GM21529 (cell line): Measurements from ENCODE around the gene BTRC.
"Not testable (repeated sequence)": the region's sequence is repeated elsewhere in the genome, so short reads cannot be mapped to it uniquely, and the experiment has no call there.

Source experiments
- ATAC-seq: cut with Tn5 transposase; IDR thresholded peaks from one replicate; pipeline ENCODE4 v1.9.1; 2021; ENCODE audit not compliant: unreplicated experiment

BTRC gene

DNA sequence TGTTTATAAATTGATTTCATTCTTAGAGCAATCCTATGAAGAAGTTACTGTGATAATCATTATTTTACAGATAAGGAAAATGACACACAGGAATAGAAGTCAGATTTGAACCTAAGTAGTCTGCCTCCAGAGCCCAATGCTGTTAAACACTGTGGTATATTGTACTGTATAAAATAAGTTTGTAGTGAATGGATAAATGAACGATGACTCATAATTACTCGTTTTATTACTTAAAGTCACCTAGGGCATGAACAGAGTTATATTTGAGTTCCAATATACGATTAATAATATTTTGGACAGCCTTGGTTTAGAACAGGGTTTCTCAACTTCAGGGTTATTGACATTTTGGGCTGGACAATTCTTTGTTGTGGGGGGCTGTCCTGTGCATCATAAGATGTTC, 7.8 kb upstream of the BTRC start:
- ATAC-seq: no peak

- ATAC-seq: no peak
Observed at GRCh38 chr10:101351017-101351416, 2.9 kb upstream of the BTRC start.

DNA sequence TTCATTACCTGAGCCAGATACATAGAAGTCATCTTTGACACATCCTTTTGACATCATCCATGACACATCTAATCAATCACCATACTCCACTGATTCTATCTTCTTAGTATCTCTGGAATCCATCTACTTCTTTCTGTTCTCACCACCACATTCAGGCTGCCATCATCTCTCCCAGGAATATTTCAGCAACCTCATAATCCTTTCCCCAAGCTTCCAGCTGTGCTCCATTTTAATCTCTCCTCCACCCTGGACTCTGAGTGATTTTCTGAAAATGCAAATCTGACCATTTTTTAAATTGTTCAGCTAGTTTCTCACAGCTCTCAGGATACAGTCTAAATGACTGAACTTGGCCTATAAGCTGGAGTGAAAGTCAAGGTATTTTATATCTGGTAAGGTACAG, 2.5 kb upstream of the BTRC start:
- ATAC-seq: no peak

- not testable (repeated sequence) for ATAC-seq
Observed at GRCh38 chr10:101352857-101353256, 1.1 kb upstream of the BTRC start.

DNA sequence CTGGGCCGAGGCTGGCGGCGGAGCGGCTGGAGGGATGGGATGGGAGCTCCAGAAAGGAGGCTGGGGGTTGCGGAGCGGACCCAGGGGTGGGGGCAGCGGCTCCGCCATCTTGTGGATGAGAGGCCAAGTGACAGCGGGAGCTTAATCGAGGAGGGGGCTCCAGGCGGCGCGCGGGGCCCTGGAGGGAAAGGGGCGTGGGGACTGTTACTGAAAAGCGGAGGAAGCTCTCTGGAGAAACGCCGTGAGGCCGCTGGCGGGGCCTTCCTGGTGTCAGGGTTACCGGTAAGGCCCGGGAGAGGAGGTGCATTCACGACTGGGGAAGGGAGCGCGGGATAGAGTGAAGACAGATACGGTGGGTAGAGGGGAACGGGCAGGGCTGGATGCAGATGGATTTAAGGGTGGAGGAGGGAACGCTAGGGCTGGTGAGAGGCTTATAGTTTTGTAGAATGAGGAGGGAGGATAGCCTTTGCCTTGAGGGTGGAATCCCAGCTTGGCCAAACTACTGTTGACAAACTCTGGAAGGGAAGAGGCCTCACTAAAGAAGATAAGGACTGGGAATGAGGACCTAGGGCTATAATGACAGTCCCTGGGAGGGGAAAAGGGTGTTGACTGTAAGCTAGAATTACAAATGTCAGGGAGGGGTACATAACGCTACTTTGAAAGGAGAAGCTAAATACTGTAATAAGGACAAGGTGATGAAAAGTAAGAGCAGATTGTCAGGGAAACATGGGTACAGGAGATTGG, 535 bp downstream of the BTRC start:
- ATAC-seq: peak; percentile 18

- no peak for ATAC-seq
Observed at GRCh38 chr10:101355072-101355706, 1.2 kb downstream of the BTRC start.

DNA sequence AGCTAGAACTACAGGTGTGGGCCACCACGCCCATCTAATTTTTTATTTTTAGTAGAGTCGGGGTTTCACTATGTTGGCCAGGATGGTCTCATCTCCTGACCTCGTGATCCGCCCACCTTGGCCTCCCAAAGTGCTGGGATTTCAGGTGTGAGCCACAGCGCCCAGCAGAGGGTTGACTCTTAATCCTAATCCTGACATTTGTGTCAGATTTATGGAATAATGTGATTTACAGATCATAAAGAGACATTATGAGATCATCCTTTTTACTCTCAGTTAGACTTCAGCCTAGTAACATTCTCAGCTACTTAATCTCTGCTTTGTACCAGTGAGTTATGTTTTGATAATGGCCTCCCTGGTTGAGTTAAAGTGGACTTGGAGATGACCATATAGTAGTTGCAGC, 2.2 kb downstream of the BTRC start:
- ATAC-seq: no peak

DNA sequence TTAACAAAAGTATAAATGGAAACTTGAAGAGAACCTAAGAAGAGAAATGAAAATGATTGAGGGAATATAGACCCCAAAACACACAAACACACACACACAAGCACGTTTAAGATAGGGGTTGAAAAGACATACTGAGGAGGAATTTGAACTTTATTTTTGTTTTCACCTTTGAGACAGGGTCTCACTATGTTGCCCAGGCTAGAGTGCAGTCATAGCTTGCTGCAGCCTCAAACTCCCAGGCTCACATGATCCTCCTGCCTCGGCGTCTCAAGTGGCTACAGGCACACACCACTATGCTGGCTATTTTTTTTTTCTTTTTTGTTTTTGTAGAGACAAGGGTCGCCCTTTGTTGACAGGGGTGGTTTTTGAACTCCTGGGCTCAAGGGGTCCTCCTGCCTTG, 4.0 kb downstream of the BTRC start:
- no peak for ATAC-seq

DNA sequence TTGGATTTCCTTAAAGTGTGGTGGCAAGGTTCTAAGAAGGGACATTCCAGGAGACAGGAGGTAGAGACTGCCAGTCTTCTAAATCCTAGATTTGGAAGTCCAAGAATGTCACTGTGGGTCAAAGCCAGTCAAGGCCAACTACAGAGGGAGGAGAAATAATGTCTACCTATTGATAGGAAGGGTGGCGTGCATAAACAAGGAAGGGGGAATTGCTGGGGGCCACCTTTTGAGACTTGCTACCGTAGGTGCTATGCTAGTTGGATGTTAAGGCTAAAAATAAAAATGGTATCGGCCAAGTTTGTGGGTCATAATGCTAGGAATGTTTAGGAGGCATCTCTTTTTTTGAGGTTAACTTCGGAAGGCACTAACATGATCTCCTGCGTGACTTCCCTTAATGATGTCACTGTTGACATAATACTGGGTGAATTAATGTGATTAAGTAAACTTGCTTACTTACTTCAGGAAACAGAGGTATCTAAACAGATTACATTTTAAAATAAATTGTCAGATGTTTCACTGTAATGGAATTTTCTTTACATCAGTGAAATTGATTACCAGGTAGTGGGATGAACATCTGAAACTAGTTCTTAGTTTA, 4.8 kb downstream of the BTRC start:
- no peak for ATAC-seq

GRCh38 chr10:101360090-101360489, 6.1 kb downstream of the BTRC start:
- ATAC-seq: not testable (repeated sequence)

DNA sequence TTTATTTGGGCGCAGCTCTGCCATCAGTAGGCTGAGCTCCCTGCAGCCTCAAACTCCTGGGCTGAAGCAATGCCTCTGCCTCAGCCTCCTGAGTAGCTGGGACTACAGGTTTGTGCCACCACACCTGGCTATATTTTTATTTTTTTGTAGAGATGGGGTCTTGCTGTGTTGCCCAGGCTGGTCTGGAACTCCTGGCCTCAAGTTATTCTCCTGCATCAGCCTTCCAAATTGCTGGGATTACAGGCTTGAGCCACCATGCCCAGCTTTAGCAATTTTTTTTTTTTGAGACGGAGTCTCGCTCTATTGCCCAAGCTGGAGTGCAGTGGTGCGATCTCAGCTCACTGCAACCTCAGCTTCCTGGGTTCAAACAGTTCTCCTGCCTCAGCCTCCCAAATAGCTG, 6.9 kb downstream of the BTRC start:
- not testable (repeated sequence) for ATAC-seq

GRCh38 chr10:101363850-101364400, 10.0 kb downstream of the BTRC start:
- ATAC-seq: no peak

DNA sequence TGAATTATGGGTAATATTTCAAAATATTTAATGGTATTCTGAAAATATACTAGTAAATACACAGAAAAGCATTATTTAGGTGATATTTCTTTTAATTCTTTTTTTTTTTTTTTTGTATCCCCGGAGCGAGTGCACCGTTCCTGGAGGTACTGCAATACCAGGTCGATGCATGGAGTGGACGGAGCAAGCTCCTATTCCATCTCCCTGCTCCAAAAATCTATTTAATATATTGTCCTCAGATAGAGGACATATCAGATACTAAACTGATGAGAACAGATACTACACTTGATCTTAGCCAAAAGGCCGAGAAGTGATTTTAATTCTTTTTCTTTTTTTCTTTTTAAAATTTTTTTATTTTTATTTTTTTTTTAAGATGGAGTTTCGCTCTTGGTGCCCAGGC, 10.8 kb downstream of the BTRC start:
- no peak for ATAC-seq

DNA sequence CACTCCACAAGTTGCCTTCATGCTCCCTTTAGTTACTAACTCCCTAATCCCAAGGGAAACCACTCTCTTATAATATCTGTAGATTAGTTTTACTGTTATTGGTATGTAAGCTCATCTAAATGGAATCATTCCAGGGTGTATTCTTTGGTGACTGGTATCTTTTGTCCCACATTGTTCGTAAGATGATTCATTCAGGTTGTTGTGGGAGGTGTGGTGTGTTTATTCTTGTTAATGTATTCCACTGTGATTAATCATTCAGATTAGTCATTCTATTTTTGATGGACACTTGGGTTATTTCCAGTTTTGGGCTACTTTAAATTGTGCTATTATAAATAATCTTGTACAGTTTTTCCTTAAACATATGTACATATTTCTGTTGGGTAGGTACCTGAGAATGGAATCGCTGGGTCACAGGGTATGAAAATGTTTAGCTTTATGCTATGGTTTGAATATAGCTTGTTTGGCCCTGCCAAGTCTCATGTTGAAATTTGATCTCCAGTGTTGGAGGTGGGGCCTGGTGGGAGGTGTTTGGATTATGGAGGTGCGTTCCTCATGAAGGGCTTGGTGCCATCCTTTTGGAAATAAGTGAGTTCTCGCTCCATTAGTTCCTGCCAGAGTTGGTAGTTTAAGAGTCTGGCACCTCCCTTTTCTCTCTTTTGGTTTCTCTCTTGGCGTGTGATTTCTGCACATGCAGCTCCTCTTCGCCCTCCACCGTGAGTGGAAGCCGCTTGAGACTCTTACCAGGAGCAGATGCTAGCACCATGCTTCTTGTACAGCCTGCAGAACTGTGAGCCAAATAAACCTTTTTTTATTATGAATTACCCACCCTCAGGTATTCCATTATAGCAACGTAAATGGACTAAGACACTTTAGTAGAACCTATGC, 13.8 kb downstream of the BTRC start:
- ATAC-seq: no peak

GRCh38 chr10:101373063-101373462, 19.1 kb downstream of the BTRC start:
- no peak for ATAC-seq

DNA sequence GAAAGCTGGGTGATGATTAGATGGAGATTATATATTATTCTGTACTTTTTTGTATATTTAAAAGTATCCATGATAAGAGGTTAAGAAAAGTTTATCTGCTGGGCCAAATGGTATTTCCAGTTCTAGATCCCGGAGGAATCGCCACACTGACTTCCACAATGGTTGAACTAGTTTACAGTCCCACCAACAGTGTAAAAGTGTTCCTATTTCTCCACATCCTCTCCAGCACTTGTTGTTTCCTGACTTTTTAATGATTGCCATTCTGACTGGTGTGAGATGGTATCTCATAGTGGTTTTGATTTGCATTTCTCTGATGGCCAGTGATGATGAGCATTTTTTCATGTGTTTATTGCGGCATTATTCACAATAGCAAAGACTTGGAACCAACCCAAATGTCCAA, 20.0 kb downstream of the BTRC start:
- ATAC-seq: not testable (repeated sequence)

- no peak for ATAC-seq
Observed at GRCh38 chr10:101375076-101375475, 21.1 kb downstream of the BTRC start.

DNA sequence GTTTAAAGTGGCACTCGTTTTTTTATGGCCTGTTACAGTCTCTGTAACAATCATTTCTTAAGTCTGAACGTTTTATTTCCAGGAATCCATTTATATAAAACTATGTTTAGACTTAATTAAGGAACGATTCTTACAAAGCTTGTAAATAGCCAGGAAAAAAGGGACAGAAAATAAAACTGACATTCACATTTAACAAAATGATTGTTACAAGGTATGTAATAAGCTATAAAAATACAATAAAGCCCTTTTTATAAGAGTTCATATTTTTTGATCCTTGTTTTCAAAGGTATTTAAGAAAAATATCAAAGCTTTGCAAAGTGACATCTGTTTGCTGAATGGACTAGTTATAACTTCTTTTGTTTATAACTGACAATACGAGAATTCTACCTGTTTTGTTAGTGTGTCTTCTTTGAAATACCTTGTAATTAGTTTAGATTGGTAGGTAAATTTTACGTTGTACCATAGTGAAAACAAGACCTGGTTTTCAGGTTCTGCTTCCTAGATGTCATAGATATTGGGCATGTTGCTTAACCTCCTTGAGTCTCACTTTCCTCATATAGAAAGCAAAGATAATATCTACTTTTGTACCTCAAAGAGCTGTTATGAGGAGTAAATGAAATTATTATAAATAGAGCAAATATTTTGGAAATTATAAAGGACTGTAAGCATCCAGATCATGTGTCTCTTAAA, 25.8 kb downstream of the BTRC start:
- no peak for ATAC-seq

DNA sequence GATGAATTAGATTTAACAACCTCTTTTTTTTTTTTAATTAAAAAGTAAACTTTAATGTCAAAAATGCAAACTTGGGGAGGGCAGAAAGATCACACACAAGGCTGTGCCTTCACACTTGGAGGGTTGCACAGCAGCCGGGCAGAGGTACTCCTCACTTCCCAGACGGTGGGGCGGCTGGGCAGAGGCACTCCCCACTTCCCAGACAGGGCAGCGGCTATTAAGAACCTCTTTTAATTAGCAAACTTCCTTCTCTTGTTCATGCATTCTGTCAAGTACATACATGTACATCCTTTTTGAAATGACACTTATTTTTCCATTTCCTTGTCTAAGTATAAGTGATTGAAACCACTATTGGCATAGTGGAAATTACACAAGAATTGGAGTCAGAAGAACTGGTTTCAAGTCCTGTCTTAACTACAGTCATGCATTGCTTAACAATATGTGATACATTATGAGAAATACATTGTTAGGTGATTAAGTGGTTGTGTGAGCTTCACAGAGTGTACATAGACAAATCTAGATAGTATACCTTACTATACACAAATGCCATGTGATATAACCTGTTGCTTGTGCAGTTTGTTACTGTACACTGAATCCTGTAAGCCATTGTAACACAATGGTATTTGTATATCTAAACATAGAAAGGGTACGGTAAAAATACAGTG, 26.5 kb downstream of the BTRC start:
- no peak for ATAC-seq
